HG03095 (cell line): ENCODE data around the gene SEMA6B.
"Not testable (repeated sequence)": the region's sequence is repeated elsewhere in the genome, so short reads cannot be mapped to it uniquely, and the experiment has no call there.

Experiments
- ATAC-seq: cut with Tn5 transposase; IDR thresholded peaks from one replicate; pipeline ENCODE4 v1.9.1; 2021; ENCODE audit warnings: moderate library complexity; ENCODE audit not compliant: unreplicated experiment

SEMA6B gene, protein sequence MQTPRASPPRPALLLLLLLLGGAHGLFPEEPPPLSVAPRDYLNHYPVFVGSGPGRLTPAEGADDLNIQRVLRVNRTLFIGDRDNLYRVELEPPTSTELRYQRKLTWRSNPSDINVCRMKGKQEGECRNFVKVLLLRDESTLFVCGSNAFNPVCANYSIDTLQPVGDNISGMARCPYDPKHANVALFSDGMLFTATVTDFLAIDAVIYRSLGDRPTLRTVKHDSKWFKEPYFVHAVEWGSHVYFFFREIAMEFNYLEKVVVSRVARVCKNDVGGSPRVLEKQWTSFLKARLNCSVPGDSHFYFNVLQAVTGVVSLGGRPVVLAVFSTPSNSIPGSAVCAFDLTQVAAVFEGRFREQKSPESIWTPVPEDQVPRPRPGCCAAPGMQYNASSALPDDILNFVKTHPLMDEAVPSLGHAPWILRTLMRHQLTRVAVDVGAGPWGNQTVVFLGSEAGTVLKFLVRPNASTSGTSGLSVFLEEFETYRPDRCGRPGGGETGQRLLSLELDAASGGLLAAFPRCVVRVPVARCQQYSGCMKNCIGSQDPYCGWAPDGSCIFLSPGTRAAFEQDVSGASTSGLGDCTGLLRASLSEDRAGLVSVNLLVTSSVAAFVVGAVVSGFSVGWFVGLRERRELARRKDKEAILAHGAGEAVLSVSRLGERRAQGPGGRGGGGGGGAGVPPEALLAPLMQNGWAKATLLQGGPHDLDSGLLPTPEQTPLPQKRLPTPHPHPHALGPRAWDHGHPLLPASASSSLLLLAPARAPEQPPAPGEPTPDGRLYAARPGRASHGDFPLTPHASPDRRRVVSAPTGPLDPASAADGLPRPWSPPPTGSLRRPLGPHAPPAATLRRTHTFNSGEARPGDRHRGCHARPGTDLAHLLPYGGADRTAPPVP

GRCh38 chr19:4559569-4559968 lies at the start of gene SEMA6B:
Gene SEMA6B, minus strand, starts transcription at chr19:4559684. Its CDS starts 1,227 bp downstream, at chr19:4558457.
- ATAC-seq = no peak

DNA sequence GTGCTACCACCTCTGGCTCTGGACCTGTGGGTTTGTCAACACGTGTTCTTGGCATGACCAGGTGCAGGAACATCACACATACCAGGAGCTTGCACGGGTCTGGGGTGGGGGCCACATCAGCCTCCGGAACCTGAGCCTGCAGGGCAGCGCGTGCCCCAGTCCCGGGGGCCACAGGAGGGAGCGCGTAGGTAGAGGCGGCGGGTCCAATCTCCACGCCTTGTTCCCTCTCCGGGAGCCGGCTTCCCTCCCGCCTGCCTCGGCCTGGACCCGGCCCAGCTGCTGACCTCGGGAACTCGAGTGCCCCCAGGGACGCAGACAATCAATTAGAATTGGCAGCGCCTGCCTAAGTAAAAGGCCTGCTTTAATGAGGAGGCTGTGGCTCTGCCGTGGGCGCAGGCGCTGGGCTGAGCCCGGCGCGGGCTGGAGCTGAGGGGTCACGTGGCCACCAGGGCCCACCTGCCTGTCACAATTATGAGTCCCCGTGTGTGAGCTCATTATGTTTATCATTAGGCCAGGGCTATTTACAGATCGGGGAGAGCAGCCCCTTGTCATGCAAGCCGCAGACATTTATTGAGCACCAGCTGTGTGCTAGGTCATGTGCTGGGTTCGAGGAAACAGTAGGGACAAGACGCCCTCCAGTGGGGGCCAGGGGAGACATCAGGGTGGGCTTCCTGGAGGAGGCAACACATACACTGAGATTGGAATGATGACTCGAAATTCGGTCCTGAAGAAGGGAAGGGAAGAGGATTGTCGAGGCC lies 47.6 kb upstream of the SEMA6B start:
- no peak for ATAC-seq

- ATAC-seq = no peak
These were observed 46.7 kb upstream of the SEMA6B start for GRCh38 chr19:4606181-4606580.

DNA sequence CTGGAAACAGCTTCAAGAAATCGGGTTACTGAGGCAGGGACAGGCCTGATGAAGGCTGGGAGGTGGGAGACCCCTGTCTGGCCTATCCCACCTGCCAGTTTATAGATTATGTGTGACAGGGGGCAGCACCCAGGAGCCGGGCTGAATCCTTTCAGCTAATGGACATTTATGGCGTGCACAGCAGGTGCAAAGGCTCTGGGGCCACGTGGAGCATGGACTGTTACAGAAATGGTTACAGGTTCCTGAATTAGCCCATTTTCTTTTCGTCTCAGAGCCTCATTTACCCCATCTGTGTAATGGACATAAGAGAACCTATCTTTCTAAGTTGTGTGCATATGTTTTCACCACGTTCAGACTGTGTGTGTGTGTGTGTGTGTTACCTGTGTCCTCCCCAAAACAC lies 45.4 kb upstream of the SEMA6B start:
- ATAC-seq = no peak

GRCh38 chr19:4602915-4603314 lies 43.4 kb upstream of the SEMA6B start:
- ATAC-seq = no peak

GRCh38 chr19:4602173-4602788 lies 42.8 kb upstream of the SEMA6B start:
- ATAC-seq = no peak

GRCh38 chr19:4600893-4601292 lies 41.4 kb upstream of the SEMA6B start:
- ATAC-seq = no peak

- ATAC-seq = no peak
These were observed 40.6 kb upstream of the SEMA6B start for GRCh38 chr19:4600082-4600481.

DNA sequence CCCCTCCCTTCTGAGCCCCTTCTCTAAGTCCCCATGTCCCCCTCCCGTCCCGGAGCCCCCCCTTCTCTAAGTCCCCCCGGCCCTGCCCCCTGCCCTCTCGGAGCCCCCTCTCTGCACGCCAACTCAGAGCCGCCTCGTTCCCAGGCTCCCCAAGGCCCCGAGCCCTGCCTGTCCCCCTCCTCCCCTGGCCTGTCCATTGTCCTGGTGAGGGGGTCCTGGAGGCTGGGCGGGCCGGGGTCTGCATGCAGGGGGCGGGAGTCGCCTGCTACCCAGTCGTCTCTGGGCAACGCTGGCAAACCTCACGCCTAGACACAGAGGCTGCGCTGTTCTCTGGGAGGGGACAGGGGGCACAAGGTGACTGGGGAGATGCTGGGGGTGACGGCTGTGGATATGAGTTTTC lies 39.2 kb upstream of the SEMA6B start:
- ATAC-seq = no peak

GRCh38 chr19:4597975-4598671 lies 38.6 kb upstream of the SEMA6B start:
- no peak for ATAC-seq

DNA sequence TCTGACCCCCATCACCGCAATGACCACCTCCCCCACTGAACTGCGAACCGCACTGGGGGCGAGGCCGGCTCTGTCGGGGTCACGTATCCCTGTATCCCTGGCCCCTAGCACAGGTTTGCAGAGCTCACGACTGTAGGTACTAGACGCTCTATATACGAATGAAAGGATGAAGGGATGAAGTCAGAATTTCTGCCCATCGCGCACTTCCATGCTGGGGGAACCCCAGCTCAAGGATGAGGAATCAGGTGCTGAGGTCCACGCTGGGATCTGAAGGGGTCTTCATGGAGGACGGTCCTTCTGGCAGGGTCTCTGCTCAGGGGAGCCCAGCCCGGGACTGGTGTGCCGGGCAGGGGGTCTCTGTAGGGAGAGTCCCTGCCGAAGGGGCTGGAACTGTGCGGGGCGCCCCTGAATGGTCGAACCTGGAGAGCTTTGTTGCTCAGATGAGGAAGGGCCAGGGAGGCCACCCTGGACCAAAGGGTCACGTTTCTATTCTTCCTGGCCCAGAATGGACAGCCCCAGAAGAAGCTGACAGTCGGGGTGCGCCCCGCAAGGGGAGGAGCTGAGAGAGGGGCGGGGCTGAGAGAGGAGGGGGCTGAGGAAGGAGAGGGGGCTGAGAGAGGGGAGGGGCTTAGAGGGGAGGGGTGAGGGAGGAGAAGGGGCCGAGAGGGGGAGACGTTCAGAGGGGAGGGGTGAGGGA lies 37.9 kb upstream of the SEMA6B start:
- ATAC-seq = no peak

GRCh38 chr19:4596033-4596904 lies 36.8 kb upstream of the SEMA6B start:
- ATAC-seq = no peak

DNA sequence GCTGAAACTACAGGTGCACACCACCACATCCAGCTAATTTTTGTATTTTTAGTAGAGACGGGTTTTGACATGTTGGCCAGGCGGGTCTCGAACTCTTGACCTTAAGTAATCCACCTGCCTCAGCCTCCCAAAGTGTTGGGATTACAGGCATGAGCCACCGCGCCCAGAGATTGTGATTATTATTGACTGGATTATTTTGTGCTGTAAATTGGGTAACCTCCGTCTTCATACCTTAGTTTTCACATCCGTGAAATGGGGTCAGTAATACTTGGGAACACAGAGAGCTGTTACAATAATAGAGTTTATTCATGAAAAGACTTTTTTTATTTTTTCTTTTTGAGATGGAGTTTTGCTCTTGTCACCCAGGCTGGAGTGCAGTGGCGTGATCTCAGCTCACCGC lies 35.7 kb upstream of the SEMA6B start:
- not testable (repeated sequence) for ATAC-seq

- ATAC-seq = no peak
These were observed 34.7 kb upstream of the SEMA6B start for GRCh38 chr19:4594201-4594600.

DNA sequence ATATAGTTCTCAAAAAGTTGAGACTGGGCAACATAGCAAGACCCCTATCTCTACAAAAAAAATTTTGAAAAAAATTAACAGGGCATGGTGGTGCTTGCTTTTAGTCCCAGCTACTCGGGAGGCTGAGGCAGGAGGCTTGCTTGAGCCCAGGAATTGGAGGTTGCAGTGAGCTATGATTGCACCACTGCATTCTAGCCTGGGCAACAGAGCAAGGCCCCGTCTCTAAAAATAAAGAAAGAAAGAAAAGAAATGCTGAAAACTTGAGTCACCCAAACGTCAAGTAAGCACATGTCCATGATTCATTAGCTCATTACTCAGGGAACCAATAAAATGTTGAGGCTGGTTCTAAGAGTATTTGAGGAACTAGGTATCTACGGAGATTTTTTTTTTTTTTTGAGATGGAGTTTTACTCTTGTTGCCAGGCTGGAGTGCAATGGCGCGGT lies 33.9 kb upstream of the SEMA6B start:
- no peak for ATAC-seq

DNA sequence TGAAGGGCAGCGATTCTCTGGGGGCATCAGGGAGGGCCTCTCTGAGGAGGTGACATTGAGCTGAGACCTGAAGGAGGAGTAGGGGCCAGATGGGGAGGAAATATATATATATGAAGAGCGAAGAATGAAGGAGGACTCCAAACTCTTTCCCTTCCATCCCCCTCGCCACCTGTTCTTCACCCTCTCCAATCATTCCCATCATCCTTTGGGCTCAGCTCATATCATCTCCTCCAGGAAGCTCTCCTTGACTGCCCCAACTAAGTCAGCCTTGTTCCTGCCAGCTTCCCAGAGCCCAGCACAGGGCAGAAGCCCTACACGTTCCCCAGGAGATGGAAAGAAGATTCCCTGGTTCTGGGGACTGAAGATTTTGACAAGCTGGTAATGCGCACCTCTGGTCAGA lies 33.0 kb upstream of the SEMA6B start:
- no peak for ATAC-seq

DNA sequence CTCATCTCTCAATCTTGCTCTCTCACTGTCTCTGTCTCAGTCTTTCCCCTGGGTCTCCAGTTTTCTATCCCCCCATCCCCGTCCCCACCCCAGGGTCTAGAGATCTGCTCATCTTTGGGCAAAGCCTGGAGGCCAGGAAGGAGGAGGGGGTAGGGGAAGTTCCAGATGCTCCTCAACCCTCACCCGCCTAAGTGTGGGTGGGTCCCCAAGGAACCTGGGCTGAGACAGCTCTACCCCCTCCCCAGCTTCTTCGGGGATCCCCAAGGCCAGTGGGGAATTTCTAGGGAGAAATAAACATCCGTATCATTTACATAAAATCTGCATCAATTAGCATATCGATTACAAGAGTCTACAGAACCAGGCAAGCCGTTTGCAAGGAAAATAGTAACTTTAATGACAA lies 31.8 kb upstream of the SEMA6B start:
- no peak for ATAC-seq

DNA sequence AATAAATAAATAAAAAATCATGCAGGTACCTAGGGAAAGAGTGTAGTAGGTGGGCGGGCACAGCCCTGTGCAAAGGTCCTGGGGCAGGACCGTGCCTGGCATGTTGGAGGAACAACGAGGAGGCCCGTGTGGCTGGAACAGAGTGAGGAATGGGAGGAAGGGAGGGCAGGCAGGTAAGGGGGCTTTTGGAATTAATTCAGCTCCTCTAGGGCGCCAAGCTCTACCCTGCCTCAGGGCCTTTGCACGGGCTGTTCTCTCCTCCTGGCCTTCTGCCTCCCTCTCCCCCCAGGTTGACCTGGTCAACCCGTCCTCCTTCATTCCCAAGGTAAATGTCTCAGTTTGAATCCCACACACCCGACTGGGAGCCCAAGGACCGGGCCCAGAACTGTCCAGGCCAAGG lies 31.1 kb upstream of the SEMA6B start:
- ATAC-seq = no peak
